Measurements from ENCODE around the gene MAP7. TPM values are rescaled to one million over a fixed set of nuclear protein-coding genes. Genes with fewer than 3 reads are reported as not detected.
"Not testable (repeated sequence)": the region's sequence is repeated elsewhere in the genome, so short reads cannot be mapped to it uniquely, and the experiment has no call there.

The MAP7 gene
- polyA plus RNA-seq, 12 donors = 0.21 to 12.2 (median 0.51) TPM; not detected in 1

DNA sequence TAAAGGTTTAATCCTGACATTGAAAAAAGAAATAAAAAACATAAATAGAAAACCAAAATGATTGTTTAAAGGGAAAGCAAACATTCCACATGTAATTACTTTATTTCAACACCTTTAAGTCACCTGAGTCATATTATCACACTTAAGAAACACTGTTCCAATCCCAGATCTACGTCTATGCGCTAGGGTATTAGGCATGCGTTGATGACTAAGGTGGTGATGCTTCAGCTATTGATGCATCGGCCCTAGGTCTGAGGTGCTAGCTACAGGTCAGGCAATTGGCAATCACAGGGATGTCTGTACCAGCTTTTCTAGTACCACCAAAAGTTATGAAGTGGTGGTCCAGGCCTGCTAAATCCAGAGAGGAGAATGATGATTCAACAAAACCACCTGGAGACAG lies 162.9 kb downstream of the MAP7 start:
- no peak for DNase-seq

DNA sequence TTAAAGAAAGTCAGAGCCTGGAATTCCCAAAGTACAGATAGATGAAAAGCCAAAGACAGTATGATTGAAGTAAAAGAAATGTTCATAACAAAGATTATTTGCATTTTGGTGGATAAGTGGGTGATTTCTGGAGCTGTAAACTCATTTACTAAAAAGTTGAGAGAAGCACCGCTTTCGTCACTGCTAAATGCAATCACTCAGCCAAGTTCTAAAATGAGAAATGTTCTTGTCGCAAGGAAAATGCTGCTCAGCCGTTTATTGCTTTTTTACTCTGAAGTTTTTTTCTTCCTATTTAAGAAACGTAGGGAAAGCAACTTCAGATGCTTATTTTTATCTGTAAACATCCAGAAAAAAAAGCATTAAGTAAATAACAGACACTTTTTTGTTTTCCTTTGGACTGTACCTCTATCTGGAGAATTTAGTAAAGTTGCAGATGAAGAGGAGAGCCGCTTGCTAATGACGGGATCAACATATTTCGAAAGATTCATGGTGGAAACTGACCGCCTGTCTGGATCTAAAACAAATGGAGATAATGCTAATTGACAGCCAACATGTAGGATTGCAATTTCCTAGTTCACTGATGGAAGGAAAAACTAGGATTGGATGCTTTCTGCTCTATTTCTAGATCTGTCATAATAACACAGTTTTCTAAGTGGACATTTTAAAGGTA lies 166.8 kb downstream of the MAP7 start:
- DNase-seq = no peak

DNA sequence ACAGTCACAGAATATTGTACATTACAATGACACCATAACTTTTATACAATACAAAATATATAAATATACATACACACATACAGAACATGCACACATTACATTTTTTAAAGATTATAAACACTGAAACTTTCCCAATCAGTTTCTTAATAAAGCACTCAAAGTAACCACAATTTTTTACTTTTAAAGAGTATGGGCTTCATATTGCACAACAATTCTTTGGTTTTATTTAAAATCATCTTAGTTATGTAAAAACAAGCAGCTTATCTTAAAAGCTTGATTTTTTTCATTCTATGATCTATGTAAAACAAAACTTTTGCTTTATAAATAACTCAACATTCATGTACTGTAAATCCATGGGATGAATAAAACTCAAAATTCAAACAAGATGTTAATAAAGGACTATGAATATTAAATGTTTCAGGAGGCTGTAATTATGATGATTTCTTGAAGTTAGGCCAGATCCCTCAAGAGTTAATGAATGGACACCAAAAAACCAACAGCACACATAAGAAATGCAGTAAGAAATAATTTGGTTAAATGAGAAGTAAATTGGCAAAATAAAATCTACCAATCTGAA lies 167.5 kb downstream of the MAP7 start:
- no peak for DNase-seq

- no peak for DNase-seq
Measured at GRCh38 chr6:136378888-136379287, 171.3 kb downstream of the MAP7 start.

- DNase-seq = not testable (repeated sequence)
Measured at GRCh38 chr6:136375836-136376235, 174.4 kb downstream of the MAP7 start.

DNA sequence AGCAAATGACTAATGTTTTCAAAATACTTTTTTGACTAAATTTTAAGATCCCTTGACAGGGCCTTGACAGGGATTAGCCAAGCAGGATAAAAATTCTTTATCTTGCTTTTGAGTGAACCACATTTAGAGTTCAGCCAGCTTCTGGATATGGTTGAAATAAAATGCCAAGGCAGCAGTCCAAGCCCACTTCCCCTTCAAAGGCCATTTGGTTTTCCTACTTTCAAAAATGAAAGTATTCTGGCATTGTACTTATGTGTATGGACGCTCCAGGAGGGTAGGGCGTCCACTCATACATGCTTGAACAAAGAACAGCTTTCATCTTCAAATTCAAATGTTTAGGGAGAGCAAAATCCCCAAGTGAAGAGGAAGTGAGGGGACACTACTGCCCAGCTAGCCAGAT lies 178.3 kb downstream of the MAP7 start:
- no peak for DNase-seq

DNA sequence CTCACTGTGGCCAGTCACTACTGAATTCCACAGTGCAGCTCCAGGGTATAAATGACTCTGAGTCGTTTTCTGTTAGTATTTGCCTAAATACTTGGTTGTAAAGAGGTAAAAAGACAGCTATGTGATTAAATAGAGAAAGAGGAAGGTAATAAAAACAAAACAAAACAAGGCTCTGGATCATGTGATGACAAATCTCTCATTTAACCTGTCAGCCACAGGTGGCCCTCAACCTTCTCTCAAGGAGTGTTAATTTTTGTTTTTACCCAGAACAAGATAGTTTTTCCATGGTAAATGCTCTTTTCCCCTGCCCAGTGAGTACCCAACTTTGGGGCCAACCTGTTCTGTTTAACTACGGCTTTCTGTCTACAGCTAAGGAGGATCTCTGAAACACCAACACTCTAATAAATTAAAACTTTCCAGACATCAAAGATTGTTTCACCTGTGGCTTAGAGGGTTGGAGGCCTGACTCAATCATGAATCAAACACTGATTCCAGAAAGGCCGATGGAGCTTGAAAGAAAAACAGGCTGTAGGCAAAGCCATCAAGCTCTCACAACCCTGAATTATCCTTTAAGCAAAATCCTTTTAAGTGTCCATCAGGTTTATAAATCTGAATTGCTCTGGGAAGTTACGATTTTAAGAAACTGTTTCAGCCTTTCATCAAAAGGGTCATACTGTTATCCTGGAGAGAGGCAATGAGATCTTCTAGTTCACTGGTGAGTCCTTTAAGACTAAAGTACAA lies 179.1 kb downstream of the MAP7 start:
- no peak for DNase-seq

DNA sequence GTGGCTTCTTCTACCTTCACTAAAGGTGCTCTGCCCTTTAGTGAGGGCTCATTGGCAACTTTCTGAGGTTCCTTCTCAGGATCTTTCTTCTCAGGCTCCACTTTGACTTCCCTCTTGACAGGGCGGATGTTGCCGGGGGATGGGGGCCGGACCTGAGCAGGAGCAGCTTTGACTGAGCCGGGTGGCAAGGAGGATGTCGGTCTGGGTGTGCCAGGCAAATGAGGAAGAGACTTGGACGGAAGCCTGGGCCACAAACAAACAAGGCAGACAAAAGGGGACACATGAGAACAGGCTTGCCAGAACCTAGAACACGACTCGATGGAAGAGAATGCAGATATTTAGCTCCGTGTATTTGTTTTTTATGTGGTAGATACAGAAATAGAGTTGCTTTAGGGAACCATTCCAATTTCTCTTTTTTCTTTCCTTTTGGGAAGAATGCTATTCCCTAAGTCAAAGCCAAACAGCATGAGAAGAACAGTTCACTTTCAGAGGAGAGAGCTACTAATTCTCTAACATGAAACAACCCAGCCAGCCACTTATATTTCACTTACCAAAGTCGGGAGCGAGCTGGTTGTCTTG lies 184.4 kb downstream of the MAP7 start:
- DNase-seq = no peak

- no peak for DNase-seq
Measured at GRCh38 chr6:136362421-136363356, 187.5 kb downstream of the MAP7 start.

GRCh38 chr6:136361787-136362186 lies 188.4 kb downstream of the MAP7 start:
- no peak for DNase-seq

- DNase-seq = no peak
Measured at GRCh38 chr6:136360783-136361182, 189.4 kb downstream of the MAP7 start.

DNA sequence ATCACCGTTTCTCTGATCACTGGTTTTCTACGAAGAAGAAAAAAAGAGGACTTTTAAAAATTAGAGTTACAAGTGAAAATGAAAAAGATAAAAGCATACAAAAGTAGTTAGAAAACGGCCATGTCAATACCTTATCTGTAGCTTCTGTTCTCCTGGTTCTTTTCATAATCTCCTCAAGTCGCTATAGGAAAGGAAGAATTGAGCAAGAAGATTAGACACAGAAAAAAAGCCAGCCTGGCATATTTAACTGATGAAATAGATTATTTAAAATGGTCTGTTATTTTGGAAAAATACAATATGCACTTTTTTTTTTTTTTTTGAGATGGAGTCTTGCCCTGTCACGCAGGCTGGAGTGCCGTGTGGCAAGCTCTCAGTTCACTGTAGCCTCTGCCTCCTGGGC lies 190.4 kb downstream of the MAP7 start:
- DNase-seq = no peak

GRCh38 chr6:136351518-136352110 lies 198.6 kb downstream of the MAP7 start:
- DNase-seq = no peak

DNA sequence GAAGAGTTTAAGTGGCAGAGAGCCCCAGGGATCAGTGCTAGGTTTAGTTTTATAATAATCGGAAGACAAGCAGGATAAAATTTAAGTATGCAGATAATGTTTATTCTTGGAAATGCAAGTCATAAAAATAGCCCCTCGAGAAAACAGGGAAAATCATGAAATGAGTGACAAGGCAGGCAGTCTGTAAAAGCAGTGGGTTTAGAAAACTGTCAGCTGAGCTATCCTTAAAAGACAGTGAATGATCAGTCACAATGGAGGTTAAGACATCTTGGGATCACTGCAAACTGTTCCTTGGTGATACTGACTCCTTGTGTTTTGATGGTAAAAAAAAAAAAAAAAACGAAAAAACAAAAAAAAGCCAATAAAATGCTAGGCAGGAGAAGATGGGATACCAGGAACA lies 199.3 kb downstream of the MAP7 start:
- no peak for DNase-seq

- DNase-seq = no peak
Measured at GRCh38 chr6:136347847-136348246, 202.4 kb downstream of the MAP7 start.

DNA sequence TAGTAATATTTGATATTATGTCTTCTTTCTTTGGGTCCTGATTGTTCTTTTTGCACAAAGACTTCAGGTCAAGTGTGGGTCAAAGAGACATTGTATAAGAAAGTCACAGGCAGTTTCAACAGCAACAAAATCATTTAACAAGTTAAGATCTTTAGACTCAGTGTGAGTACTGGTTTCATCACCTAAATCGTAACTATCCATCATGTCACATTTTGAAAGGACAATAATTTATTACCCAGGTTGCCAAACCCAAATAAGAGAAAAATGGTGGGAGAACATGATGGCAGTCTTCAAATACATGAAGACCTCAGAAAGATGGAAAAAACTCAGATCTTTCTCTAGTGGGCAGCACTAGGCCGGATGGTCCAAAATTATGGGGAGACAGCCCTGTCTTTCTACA lies 205.1 kb downstream of the MAP7 start:
- DNase-seq = no peak

GRCh38 chr6:136344420-136344819 lies 205.8 kb downstream of the MAP7 start:
- DNase-seq = no peak

DNA sequence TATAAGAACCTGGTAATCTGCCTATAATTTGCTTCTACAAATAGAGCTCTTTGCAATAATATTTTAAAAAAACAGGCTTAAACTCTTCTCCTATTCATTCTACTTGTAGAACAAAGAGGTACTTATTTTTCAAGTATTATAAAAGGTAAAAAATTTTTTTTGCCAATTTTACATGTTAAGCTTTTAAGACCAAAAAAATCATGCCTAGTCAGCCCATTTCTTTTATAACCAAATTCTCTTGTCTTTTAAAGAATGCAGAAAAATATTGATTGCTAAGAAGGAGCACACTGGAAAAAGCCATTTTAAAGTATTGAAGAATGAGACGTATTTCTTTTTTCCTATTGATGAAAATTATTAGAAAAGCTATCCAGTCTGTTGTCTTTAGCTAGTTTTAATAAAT lies 206.5 kb downstream of the MAP7 start:
- no peak for DNase-seq

- DNase-seq = no peak
Measured at GRCh38 chr6:136343275-136343674, 206.9 kb downstream of the MAP7 start.

- DNase-seq = no peak
Measured at GRCh38 chr6:136341967-136342366, 208.3 kb downstream of the MAP7 start.

DNA sequence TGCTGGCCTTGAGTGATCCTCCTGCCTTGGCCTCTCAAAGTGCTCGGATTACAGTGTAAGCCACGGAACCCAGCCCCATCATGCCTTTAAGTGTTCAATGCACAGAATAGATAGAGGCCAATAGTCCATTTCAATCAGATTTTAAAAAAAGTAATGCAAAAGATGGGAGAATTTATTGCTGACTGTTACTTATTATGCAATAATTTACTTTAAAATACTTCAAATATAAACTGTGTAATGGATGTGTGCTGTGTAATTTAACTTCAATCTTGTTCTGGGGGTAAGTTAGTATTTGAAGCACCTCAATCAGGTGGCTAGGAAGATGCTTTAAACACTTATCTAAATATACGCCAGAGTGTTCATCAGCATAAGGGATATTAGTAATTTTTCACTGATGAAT lies 208.9 kb downstream of the MAP7 start:
- no peak for DNase-seq
